Astrocyte (in vitro differentiated cells and primary cell): ENCODE data around the gene TTLL8. TPM values are rescaled to one million over a fixed set of nuclear protein-coding genes. Genes with fewer than 3 reads are reported as not detected.
A peak's percentile ranks its signal among the peaks of the same experiment; 100 is the strongest.

Source experiments
- DNase-seq: peaks from one replicate; pipeline ENCODE4 v3.0.0-alpha.2; 2010; ENCODE audit warnings: low read depth
- FAIRE-seq: peaks from 2 replicates; lab custom pipeline; 2011; peaks lifted over from hg19 to GRCh38; lab: Jason Lieb, UNC
- H2AFZ ChIP-seq: 2 replicates; pipeline ENCODE4 v1.6.0; 2012; ENCODE audit warnings: low read depth, low read length, inconsistent platforms
- H3K27ac ChIP-seq: 2 replicates; pipeline ENCODE4 v1.5.1; 2011; ENCODE audit warnings: low read depth, low read length, inconsistent platforms
- H3K27me3 ChIP-seq: 2 replicates; pipeline ENCODE4 v1.6.0; 2011; ENCODE audit warnings: low read length, inconsistent platforms; ENCODE audit not compliant: insufficient read depth
- H3K36me3 ChIP-seq: 2 replicates; pipeline ENCODE4 v1.5.1; 2011; ENCODE audit warnings: low read length, inconsistent platforms; ENCODE audit not compliant: insufficient read depth
- H3K4me1 ChIP-seq: 2 replicates; pipeline ENCODE4 v1.5.1; 2011; ENCODE audit warnings: low read length, inconsistent platforms; ENCODE audit not compliant: insufficient read depth
- H3K4me2 ChIP-seq: 2 replicates; pipeline ENCODE4 v1.6.0; 2012; ENCODE audit warnings: low read length, inconsistent platforms
- H3K4me3 ChIP-seq: 2 replicates; pipeline ENCODE4 v1.5.1; 2011; ENCODE audit warnings: low read depth, mild to moderate bottlenecking, low read length, inconsistent platforms; ENCODE audit not compliant: insufficient read depth
- H3K79me2 ChIP-seq: 2 replicates; pipeline ENCODE4 v1.6.0; 2012; ENCODE audit warnings: mild to moderate bottlenecking, low read length, inconsistent platforms; ENCODE audit not compliant: insufficient read depth
- H3K9ac ChIP-seq: 2 replicates; pipeline ENCODE4 v1.6.0; 2012; ENCODE audit warnings: mild to moderate bottlenecking, low read length, inconsistent platforms
- H3K9me3 ChIP-seq: 2 replicates; pipeline ENCODE4 v1.5.1; 2012; ENCODE audit warnings: low read depth, mild to moderate bottlenecking, low read length, inconsistent platforms; ENCODE audit not compliant: insufficient read depth
- H4K20me1 ChIP-seq: 2 replicates; pipeline ENCODE4 v1.6.0; 2012; ENCODE audit warnings: low read length, inconsistent platforms; ENCODE audit not compliant: insufficient read depth
- H3K27ac Mint-ChIP-seq: one replicate; pipeline ENCODE4 v1.8.0; 2021; ENCODE audit warnings: mild to moderate bottlenecking, mixed read lengths; ENCODE audit not compliant: unreplicated experiment
- H3K27me3 Mint-ChIP-seq: one replicate; pipeline ENCODE4 v1.8.0; 2021; ENCODE audit warnings: low read depth, mixed read lengths; ENCODE audit not compliant: unreplicated experiment
- H3K36me3 Mint-ChIP-seq: one replicate; pipeline ENCODE4 v1.8.0; 2021; ENCODE audit warnings: low read depth, mixed read lengths; ENCODE audit not compliant: unreplicated experiment
- H3K4me1 Mint-ChIP-seq: one replicate; pipeline ENCODE4 v1.8.0; 2021; ENCODE audit warnings: low read depth, mixed read lengths; ENCODE audit not compliant: unreplicated experiment
- H3K4me3 Mint-ChIP-seq: one replicate; pipeline ENCODE4 v1.8.0; 2021; ENCODE audit warnings: mild to moderate bottlenecking, moderate library complexity, mixed read lengths; ENCODE audit not compliant: unreplicated experiment
- H3K9me3 Mint-ChIP-seq: one replicate; pipeline ENCODE4 v1.8.0; 2021; ENCODE audit warnings: mild to moderate bottlenecking, mixed read lengths; ENCODE audit not compliant: unreplicated experiment
- EZH2 ChIP-seq: IDR thresholded peaks from 2 replicates; pipeline ENCODE4 v1.6.1; 2012; ENCODE audit warnings: mild to moderate bottlenecking, low read length, inconsistent platforms; ENCODE audit not compliant: insufficient read depth
- total RNA-seq: library from RNA; stranded (reverse); gene quantifications from 2 replicates; pipeline ENCODE4 v1.2.1, GENCODE V29; 2021
- TF ChIP-seq, protein P1 (sequence below): IDR thresholded peaks from 2 replicates; pipeline ENCODE4 v1.5.1; 2011; ENCODE audit warnings: low read depth, mild to moderate bottlenecking, inconsistent platforms, low read length, moderate library complexity; ENCODE audit not compliant: insufficient read depth

Gene TTLL8
- total RNA-seq, 1 donor from 2014 or later: not detected

DNA sequence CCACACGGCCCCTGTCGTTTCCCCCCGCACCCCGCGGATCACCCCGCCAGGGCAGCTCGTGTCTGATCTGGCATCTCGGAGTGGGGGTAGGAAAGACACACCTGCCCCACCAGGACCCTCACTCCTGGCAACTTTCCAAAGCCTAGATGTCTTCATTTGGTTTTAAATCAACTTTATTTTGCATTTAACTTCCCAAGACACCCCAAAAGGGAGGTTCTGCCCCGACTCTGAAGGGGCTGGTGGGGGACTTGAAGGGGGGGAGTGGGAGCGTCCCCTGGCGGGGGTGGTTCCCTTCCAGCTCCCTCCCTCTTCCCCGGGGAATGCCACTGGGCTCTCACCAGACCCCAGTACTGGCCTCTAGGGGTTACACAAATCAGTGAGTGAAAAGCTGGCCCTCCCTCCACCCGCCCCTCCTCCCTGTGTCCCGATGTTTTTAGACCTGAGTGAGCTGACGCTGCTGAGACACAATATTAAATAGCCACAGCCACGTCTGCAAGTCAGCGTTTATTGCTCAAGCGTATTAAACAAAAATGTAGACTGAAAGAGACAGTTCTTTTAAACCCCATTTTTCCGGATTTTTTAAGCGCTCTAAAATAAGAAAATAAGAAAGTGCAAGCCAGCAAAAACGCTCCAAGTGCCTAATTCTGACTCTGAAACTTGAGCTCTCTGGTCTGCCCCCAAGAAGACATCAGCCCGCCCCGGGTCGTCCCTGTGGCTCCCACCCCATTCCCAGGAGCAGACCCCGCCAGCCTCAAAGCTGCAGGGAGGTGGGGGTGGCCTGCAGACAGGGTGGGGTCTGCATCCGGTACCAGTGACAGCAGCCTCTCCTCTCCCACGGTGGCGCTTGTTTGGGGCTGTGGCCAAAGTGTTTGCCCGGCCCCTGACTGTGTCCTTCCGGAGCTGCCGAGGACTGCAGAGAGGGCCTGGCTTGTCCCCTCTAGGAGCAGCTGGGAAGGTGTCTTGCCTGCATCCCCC, 1.1 kb upstream of the TTLL8 start:
- DNase-seq (no peak), FAIRE-seq (no peak)
- Histone ChIP-seq H3K4me1 (no peaks in the 10 kb centered on the region), H4K20me1 (no peaks in the 10 kb centered on the region), H3K4me3 (no peak overlapping the region), H3K9ac (no peak overlapping the region), H3K36me3 (no peaks in the 10 kb centered on the region), H3K9me3 (peaks cover 1% of the 10 kb centered on the region), H3K27ac (no peak overlapping the region), H3K27me3 (peaks cover 12% of the 10 kb centered on the region), H3K79me2 (no peaks in the 10 kb centered on the region), H2AFZ (no peak overlapping the region), H3K4me2 (peak overlapping the region; percentile 26)
- Mint-ChIP-seq H3K4me3 (peak overlapping the region; percentile 27), H3K9me3 (no peaks in the 10 kb centered on the region), H3K27me3 (peaks cover 36% of the 10 kb centered on the region), H3K27ac (no peak overlapping the region), H3K36me3 (peaks cover 4% of the 10 kb centered on the region), H3K4me1 (peaks cover 2% of the 10 kb centered on the region)
- TF ChIP-seq EZH2: peak; percentile 43
- TF ChIP-seq, protein P1, sequence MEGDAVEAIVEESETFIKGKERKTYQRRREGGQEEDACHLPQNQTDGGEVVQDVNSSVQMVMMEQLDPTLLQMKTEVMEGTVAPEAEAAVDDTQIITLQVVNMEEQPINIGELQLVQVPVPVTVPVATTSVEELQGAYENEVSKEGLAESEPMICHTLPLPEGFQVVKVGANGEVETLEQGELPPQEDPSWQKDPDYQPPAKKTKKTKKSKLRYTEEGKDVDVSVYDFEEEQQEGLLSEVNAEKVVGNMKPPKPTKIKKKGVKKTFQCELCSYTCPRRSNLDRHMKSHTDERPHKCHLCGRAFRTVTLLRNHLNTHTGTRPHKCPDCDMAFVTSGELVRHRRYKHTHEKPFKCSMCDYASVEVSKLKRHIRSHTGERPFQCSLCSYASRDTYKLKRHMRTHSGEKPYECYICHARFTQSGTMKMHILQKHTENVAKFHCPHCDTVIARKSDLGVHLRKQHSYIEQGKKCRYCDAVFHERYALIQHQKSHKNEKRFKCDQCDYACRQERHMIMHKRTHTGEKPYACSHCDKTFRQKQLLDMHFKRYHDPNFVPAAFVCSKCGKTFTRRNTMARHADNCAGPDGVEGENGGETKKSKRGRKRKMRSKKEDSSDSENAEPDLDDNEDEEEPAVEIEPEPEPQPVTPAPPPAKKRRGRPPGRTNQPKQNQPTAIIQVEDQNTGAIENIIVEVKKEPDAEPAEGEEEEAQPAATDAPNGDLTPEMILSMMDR: no peak

DNA sequence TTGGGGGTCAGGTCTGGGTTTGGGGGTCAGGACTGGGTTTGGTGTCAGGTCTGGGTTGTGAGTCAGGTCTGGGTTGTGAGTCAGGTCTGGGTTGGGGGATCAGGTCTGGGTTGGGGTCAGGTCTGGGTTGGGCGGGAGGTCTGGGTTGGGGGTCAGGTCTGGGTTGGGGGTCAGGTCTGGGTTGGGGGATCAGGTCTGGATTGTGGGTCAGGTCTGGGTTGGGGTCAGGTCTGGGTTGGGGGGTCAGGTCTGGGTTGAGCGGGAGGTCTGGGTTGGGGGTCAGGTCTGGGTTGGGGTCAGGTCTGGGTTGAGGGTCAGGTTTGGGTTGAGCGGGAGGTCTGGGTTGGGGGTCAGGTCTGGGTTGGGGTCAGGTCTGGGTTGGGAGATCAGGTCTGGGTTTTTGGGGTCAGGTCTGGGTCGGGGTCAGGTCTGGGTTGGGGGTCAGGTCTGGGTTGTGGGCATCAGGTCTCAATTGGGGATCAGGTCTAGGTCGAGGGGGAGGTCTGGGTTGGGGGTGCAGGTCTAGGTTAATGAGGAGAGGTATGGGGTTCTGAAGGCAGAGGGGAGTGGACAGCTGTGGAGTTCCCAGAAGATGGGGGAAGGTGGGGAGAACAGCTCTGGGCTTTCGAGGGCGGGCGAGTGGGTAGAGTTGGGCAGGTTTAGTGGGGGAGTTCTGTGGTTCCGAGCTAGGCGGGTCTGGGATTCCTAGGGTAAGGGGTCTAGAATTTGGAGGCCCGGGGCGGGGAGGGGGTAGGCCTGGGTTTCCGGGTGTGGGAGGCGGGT, 629 bp downstream of the TTLL8 start:
- Mint-ChIP-seq H3K4me3 (no peak overlapping the region), H3K36me3 (peaks cover 4% of the 10 kb centered on the region), H3K27me3 (peaks cover 35% of the 10 kb centered on the region), H3K9me3 (peaks cover 6% of the 10 kb centered on the region), H3K4me1 (peaks cover 2% of the 10 kb centered on the region), H3K27ac (no peak overlapping the region)
- DNase-seq (no peak), FAIRE-seq (no peak)
- Histone ChIP-seq H3K27me3 (peaks cover 12% of the 10 kb centered on the region), H3K9ac (no peak overlapping the region), H3K4me3 (no peak overlapping the region), H4K20me1 (no peaks in the 10 kb centered on the region), H3K27ac (no peak overlapping the region), H3K4me1 (no peaks in the 10 kb centered on the region), H2AFZ (no peak overlapping the region), H3K36me3 (no peaks in the 10 kb centered on the region), H3K9me3 (peaks cover 14% of the 10 kb centered on the region), H3K79me2 (no peaks in the 10 kb centered on the region), H3K4me2 (no peak overlapping the region)
- TF ChIP-seq EZH2: no peak
- TF ChIP-seq, protein P1: no peak
